OCI-LY7 (cell line): ENCODE results near the gene COL3A1.

ENCODE experiments used
- EZH2phosphoT487 ChIP-seq: fragments of 200-600 bp; sonication (generic); IDR thresholded peaks from 2 replicates; pipeline ENCODE4 v1.6.1; 2018; ENCODE audit warnings: low read depth, borderline replicate concordance, mild to moderate bottlenecking, mixed run types, antibody characterized with exemption, low read length, moderate library complexity, mixed read lengths
- TF ChIP-seq, protein P1 (sequence below): fragments of 200-600 bp; sonication (generic); conservative IDR thresholded peaks from 2 replicates; pipeline ENCODE4 v1.5.1; 2014; ENCODE audit warnings: mild to moderate bottlenecking, antibody characterized with exemption, low read length, moderate library complexity, mixed read lengths

DNA sequence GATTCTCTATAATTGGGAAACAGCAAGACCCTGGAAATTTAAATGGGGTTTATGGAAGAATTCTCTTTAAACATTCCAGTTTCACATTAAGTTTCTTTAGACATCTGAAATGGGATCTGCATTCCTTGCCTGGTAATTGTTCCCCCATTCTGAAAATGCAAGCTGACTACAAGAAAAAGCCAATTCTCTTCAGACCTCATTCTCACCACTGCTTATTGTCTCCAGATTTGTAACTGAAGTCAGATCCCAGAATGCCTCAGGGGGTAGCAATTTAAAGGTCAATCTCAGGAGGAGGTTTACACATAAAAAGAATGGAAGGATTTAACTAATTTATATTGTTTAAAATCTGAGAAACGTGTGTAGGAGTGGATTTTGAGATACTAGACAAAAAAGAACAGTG, 41.2 kb downstream of the COL3A1 start:
- TF ChIP-seq, protein P1, sequence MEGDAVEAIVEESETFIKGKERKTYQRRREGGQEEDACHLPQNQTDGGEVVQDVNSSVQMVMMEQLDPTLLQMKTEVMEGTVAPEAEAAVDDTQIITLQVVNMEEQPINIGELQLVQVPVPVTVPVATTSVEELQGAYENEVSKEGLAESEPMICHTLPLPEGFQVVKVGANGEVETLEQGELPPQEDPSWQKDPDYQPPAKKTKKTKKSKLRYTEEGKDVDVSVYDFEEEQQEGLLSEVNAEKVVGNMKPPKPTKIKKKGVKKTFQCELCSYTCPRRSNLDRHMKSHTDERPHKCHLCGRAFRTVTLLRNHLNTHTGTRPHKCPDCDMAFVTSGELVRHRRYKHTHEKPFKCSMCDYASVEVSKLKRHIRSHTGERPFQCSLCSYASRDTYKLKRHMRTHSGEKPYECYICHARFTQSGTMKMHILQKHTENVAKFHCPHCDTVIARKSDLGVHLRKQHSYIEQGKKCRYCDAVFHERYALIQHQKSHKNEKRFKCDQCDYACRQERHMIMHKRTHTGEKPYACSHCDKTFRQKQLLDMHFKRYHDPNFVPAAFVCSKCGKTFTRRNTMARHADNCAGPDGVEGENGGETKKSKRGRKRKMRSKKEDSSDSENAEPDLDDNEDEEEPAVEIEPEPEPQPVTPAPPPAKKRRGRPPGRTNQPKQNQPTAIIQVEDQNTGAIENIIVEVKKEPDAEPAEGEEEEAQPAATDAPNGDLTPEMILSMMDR = no peak
- no peak for TF ChIP-seq EZH2phosphoT487
